HG03432 (cell line): ENCODE measurements around the gene NAV1.
"Not testable (repeated sequence)": the region's sequence is repeated elsewhere in the genome, so short reads cannot be mapped to it uniquely, and the experiment has no call there.

ENCODE experiments used
- ATAC-seq: cut with Tn5 transposase; IDR thresholded peaks from one replicate; pipeline ENCODE4 v1.9.1; 2021; ENCODE audit warnings: mild to moderate bottlenecking, moderate library complexity; ENCODE audit not compliant: unreplicated experiment

Gene NAV1

DNA sequence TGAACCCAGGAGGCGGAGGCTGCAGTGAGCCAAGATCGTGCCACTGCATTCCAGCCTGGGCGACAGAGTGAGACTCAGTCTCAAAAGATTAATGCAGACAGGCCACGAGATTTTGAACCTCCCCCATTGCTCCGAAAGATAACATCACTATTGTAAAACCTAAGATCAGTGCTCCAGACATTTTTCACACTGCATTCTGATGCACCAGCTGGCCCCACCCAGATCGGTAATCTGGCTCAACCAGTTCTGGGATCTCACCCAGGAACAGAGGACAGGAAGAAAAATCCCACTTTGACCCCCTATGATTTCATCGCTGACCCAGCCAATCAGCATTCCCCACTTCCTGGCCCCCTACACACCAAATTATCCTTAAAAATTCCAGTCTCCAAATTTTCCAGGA, 21.3 kb upstream of the NAV1 start:
- ATAC-seq: no peak

DNA sequence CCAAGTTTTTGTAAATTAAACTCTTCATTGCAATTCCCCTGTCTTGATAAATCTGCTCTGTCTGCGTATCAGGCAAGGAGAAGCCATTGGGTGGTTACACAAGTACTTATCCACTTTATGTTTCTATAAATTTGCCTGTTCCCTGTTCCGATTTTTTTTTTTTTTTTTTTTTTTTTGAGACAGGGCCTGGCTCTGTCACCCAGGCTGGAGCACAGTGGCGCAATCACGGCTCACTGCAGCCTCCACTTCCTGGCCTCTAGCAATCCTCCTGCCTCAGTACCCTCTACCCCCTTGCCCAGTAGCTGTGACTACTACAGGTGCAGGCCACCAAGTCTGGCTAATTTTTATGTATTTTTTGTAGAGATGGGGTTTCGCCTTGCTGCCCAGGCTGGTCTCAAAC, 20.9 kb upstream of the NAV1 start:
- no peak for ATAC-seq

DNA sequence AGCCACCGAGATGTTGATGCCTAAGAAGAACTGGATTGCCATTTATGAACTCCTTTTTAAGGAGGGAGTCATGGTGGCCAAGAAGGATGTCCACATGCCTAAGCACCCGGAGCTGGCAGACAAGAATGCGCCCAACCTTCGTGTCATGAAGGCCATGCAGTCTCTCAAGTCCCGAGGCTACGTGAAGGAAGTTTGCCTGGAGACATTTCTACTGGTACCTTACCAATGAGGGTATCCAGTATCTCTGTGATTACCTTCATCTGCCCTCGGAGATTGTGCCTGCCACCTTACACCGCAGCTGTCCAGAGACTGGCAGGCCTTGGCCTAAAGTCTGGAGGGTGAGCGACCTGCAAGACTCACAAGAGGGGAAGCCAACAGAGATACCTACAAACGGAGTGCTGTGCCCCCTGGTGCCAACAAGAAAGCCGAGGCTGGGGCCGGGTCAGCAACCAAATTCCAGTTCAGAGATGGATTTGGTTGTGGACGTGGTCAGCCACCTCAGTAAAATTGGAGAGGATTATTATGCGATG, 18.8 kb upstream of the NAV1 start:
- not testable (repeated sequence) for ATAC-seq

DNA sequence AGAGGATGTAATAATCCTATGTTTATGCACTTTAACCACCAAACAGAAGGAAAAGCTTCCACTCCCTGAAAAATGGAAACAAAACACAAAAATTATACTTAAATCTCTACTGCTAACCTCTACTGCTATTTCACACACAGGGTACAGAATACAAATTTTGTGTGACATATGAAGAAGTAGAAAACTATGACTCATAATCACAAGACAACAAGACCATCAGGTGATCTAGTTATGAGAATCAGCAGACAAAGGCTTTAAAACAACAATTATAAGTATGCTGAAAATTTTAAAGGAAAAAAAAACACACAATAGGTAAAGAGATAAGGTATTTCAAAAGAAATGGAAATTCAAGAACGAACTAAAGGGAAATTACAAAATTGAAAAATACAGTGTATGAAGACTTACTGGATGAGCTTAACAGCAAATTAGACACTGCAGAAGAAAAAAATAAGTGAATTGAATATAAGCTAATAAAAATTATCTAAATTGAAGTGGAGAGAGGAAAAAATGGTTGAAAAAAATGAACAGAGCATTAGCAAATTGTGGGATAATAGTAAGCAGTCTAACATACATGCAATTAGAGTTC, 13.6 kb upstream of the NAV1 start:
- ATAC-seq: no peak

DNA sequence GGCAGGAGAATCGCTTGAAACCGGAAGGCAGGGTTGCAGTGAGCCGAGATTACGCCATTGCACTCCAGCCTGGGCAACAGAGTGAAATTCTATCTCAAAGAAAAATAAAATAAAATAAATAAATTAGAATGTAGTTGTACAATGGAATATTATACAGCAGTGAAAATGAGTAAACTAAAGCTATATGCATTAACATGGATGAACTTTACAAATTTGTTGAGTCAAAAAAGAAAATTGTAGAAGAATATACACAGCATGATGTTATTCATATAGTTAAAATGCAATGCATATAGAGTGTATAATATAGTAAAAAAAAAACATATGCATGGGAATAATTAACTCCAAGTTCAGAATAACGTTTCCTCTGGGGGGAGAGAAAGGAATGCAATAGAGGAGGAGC, 11.0 kb upstream of the NAV1 start:
- no peak for ATAC-seq

DNA sequence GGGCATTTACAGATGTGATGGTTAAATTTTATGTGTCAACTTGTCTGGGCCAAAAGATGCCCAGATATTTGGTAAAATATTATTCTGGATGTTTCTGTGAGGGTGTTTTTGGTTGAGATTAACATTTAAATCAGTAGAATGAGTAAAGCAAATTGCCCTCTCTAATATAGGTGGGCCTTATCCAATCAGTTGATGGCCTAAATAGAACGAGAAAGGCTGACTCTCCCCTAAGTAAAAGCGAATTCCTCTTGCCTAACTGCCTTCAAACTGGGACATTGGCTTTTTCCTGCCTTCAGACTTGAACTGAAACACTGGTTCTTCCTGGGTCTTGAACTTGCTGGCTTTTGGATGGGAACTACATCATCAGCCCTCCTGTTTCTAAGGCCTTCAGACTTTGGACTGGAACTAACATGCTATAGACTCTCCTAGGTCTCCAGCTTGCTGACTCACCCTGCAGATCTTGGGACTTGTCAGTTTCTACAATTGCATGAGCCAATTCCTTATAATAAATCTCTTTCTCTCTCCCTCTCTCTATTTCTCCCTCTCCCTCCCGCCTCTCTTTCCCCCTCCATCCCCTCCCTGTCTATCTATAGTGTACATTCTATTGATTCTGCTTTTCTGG, 10.2 kb upstream of the NAV1 start:
- ATAC-seq: no peak

DNA sequence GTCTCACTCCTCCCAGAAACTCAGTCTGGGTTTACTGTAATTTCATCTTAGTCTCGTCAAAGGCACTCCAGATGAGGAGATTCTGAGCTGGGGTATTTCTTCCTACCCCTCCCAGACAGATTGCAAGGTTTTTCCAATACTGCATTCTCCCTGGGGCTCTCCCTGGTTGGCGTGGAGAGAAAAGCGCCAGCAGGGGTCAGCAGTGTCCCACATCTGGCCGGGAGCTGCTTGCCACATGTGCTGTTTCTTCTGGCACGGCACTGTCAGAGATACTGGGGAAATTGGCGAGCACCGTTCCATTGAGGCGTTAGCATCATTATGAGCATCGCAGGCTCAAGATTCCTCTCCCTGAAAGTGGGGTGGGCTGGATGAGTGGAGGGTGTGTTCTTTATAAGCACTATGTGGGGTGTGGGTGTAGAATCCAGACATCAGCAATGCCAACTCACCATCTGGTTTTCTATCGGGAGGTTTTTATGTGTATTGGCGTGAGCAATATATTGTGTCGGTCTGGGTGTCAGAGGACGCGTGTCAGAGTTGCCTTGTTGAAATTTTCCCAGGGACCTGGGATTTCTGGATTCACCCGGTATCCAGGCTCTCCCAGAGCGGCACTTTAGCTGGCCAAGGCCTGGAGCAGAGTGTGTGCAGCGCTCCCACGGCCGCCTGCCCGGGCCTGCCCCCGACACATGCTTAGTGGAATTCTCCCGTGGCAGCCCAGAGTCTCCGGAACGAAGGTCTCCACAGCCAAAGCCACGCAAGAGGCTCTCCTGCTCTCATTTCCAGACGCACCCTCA, 8.0 kb upstream of the NAV1 start:
- ATAC-seq: no peak

DNA sequence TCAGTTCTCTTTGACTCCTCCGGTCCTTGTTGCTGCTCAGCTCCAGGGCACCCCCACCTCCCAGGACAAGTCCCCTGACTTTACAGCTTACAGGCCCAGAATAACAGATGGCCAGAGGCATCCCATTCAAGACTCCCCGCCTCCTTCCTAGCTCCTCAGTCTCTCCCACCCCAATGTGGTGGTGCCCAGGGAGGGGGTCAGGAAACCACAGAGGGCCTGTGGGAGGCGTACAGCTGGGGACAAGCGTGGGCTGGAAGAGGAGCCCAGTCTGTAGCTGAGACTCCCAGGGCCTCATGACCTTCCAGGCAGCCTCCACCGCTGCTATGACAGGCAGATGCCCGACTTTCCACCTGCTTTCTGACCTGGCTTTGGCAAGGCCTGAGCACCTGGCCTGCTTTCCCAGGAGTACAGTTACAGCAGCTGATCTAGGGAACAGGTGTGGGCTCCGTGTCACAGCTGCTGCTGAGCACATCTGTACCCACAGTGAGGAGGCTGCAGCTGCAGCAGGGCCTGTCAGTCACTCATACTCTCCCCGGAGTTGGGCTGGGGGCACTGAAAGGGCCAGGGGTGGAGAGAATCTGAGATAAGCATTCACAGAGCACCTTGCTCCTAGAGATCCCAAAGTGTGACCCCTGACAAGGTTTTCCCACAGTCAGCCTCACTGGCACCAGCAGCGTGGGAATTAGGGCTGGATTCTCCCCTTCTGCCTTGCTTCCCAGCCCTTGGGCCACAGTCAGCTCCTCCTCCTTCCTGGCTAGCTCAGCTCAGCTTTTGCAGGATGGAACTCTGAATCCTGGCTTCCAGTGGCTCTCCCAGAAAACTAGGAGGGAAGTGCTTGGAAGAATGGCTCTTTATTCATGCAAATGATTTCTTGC, 7.1 kb upstream of the NAV1 start:
- ATAC-seq: no peak

DNA sequence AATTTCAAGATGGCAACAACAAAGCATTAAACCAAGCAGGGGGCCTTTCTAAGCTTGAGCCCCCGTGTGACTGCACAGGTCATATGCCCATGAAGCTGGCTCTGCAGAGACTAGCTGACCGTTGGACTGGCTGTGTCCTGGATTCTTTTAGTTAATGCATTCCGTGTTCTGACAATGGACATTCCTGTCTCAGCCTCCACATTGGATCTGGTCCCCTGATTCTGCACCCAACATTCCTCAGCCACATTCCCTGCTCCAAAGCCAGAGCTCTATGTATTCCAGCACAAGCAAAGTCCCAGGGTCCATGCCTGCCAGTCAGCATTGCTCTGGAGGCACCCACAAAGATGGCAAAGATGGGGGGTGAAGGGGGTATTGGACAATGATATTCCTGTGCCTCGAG, 5.1 kb upstream of the NAV1 start:
- no peak for ATAC-seq

DNA sequence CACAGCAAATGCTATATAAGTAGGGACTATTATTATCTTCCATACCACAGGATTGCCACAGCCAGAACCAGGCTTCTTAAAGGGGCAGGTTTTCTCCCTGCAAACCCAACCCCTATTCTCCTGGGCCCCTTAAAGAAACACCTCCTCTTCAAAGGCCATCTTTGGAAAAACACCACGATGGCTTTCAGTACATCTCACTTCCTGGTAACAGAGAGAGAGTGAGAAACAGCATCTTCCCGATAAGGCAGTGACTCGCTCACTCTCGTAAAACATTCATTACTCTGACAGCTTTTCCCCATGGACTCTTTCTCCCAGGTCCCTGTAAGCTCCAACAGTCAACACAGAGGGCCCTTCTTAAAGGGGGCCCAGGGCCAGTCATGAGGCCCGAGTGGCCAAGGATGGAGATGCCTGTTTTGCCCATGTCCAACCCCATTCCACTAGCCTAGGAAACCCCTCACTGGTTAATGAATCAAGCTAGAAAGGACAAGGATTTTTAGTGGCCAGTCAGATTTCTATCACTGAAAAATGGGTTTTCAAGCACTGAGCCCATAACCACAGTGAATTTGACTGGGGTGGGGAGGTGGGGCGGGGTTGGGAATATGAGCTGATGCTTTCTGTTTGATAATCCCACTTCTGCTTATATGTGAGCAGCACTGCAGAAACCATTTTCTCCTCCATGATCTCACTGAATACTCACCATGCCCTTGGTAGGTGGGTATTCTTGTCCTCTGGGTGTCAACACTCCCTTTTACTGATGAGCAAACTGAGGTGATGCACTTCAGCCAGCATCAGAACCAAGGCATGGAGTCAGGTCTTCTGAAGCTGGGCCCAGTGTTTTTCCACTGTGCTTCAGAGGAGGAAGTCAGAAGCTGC, 3.6 kb upstream of the NAV1 start:
- ATAC-seq: no peak

DNA sequence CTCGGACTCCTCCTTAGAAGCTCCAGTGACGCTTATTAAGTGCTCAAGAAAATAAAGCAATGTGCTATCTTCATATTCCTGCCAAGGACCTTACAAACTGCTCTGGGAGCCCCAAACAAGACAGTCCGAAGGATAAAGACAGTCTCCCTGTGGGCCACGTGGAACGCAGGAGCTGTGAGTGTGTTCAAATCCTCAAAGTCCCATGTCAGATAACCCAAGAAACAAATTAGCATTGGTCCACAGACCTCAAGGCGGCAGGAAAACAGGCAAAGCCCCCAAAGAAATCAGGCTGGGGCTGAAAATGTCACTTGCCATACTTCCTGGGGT, 3.0 kb upstream of the NAV1 start:
- ATAC-seq: no peak

DNA sequence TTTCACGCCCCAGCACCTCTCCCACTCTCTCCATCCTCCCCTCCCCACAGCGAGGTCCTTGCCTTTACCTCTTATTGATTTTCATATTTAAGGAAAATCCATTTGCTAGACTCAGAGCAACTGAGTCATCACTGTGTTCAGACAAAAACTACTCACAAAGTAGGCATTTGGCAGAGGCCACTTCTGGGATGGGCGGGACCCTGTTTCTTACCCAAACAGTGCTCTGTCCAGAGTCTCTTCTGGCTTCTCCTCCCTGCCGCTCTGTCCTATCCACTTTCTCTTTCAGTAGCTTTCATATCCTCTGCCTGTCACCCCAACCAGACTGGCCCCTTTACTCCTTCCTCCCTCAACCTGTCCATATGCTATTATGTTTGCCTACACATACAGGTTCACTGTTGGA, 2.4 kb upstream of the NAV1 start:
- no peak for ATAC-seq

DNA sequence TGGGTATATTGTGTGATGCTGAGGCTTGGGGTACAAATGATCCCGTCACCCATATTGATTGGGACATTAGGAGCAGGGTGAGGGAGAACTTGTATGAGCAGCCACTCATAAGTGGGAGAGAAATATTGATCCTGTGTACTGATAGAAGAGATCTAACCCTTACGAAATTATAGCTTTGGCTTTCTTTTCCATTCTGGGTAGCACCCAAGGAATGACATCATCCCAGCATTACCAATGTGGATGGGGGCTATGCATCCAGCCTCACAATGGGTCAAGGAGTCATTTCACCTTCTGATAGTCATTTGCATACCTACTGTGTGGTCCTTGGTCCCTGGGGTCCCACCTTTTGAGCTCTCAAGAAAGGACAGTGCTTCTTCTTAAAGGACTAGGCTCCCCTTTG, 1.9 kb upstream of the NAV1 start:
- no peak for ATAC-seq

DNA sequence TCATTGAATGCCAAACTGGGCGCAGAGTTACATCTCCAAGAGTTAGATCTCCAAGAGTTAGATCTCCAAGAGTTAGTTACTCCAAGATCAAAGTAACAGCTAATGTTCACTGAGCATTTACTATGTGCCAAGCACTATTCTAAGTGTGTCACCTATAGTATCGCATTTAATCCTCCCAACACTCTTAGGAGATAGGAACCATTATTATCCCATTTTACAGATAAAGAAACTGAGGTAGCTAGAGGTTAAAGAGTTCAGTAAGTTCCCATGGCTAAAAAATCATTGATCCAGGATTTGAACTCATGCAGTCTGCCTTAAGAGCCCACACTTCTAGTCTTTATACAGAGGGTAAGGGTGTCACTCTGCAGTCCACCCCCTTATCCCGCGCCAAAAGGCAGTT, 1.5 kb upstream of the NAV1 start:
- ATAC-seq: no peak

DNA sequence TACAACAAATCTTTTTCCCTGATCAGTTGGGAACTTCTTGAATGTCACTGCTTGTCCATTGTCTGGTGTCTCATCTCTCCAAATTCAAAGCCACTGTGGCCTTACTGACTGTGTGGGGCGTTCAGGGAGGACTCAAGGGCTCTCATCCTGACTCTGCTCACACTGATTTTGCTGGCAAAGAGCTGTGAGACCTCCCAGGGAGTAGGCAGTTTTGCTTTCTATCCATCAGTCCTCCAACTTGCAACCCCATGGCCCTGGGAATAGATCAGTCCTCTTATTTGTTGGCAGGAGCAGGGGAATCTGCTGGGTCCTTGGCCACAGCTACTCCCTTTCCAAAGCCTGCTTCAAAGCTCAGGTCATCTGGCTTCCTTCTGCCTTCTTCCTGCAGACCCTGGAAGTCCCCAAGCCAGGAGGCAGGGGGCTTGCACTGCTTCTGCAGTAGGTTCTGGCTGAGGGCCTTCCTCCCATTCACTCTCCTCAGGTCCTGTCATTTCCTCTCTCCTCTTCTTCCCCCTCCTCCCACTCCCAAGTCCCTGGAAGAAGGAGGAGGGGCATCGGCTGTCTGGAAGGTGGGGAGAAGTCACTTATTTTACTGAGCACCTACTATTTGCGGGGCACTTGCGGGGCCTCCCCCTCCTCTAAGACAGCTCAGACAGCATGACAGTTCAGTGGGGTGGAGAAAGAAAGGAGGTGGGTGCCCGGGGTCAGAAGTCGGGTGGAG, 876 bp upstream of the NAV1 start:
- ATAC-seq: no peak

DNA sequence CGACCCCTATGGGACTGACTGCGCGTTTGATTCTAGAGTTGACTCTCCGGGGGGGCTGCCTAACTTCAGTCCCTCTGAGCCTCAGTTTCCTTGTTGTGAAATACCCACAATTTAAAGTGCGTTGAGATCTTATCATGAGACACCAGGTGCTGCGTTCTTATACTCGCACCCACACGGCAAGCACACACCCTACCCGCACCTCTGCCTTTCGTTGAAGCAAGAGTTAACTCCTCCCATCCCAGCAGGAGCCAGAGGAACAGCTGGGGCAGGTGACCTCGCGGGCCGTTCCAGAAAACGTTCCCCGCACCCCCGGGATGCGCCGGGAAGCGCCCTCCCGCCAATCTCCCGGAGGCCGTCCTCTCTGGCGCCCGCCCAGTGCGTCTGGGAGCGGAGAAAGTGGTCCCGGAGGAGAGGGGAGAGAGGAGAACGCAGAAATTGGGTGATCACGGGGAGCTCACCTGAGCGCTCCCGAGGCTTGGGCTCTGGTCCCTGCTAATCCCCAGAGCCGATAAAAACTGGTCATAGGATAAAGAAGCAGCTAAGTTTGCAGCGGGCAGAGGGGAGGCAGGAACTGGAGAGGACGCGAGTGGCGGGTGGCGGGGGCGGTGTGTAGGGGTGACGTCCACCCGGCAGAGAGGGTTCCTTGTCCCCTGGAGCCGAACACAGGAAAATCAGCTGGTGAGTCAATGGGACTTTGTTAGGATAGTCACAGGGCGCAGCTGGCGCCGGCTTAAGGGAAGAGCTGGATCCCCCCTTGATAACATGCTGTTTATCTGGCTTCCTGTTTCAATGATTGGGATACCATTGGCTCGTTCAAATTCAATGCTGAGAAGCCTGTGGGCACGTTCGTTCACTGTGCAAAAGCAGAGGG, 869 bp downstream of the NAV1 start:
- ATAC-seq: no peak

DNA sequence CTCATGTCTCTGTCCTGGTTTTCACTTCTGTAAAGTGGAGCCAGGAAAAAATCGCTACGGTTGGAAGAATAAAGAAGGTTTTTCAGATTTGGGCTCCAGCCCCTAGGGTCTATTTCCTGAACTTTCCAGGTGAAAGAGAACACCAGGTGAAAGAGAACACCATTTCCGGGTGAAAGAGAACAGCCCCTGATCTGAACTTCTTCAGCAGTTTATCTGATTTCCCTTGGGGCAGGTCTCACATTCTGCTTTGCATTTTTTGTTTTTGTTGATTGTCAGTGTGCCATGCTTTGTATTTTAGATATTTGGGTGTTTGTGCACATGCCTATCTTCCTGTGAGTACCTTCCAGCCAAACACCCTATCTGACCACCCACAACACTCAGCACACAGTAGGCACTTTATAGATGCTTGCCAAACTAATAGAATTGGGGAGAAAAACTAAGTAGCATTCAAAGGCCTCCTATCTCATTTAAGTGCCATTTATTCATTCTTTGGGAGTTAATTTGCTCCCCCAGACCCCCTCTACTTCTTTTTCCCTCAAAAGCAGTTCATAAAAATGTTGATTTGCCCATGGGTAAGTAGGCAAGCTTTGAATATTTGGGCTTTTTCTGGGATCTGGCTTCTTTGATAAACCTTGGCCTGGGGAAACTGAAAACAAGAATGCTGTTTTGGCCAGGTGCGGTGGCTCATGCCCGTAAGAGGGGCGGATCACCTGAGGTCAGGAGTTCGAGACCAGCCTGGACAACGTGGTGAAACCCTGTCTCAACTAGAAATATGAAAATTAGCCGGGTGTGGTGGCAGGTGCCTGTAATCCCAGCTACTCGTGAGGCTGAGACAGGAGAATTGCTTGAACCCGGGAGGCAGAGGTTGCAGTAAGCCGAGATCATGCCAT, 2.2 kb downstream of the NAV1 start:
- ATAC-seq: no peak
